Stimulated activated naive CD8-positive, alpha-beta T cell treated with anti-CD3 and anti-CD28 coated beads, Interleukin-15, Interleukin-2, amounts not matched to agents 100 ng/mL and 50 ng/mL, for 24 hours (primary cell): ENCODE data around the gene SLC16A11.
"Not testable (repeated sequence)": the region's sequence is repeated elsewhere in the genome, so short reads cannot be mapped to it uniquely, and the experiment has no call there.

Source experiments
- H3K27ac Mint-ChIP-seq: one replicate; pipeline ENCODE4 v1.8.0; 2021; ENCODE audit warnings: mild to moderate bottlenecking, mixed read lengths
- H3K27me3 Mint-ChIP-seq: one replicate; pipeline ENCODE4 v1.8.0; 2021; ENCODE audit warnings: mixed read lengths
- H3K36me3 Mint-ChIP-seq: one replicate; pipeline ENCODE4 v1.8.0; 2021; ENCODE audit warnings: low read depth, mixed read lengths
- H3K4me1 Mint-ChIP-seq: one replicate; pipeline ENCODE4 v1.8.0; 2021; ENCODE audit warnings: low read depth, mixed read lengths
- H3K4me3 Mint-ChIP-seq: one replicate; pipeline ENCODE4 v1.8.0; 2021; ENCODE audit warnings: mild to moderate bottlenecking, mixed read lengths
- H3K9me3 Mint-ChIP-seq: one replicate; pipeline ENCODE4 v1.8.0; 2021; ENCODE audit warnings: mixed read lengths

Gene SLC16A11, protein sequence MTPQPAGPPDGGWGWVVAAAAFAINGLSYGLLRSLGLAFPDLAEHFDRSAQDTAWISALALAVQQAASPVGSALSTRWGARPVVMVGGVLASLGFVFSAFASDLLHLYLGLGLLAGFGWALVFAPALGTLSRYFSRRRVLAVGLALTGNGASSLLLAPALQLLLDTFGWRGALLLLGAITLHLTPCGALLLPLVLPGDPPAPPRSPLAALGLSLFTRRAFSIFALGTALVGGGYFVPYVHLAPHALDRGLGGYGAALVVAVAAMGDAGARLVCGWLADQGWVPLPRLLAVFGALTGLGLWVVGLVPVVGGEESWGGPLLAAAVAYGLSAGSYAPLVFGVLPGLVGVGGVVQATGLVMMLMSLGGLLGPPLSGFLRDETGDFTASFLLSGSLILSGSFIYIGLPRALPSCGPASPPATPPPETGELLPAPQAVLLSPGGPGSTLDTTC

DNA sequence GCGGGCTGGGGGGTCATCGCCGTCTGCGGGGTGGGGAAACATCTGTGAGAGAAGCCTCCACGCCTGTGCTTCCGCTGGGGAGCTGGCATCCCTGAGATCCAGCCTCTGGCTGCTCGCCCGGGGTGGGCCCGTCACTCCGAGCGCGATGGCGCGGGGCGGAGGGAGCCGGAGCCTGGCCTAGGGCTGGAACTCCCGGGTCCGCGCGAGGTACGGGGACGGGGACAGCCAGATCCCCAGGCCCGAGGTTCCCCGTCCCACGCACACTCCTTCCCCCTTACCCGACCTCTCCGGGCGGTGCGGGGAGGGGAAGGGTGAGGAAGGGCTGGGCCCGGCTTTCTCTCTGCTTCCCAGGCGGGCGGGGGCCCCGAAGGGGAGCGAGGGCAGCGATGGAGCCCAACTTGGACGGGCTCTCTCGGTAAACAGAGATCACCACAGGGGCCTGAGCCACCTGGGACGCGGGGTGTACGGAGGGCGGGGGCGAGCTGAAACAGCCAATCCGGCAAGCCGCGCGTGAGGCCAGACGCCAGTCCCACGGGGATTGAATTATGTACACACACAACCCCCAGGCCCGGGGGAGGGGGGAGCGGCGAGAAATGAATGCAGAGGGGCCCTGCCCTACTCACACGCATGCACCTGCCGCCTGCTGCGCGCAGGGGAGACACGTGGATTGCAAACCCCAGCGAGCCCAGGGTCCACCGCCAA is at the start of gene SLC16A11:
SLC16A11 (minus strand) TSS at position 596 of the 702 bp plus-strand sequence; CDS start at position 17, 579 bp downstream.
- Mint-ChIP-seq H3K27me3 (peaks cover 3% of the 10 kb centered on the region), H3K36me3 (no peaks in the 10 kb centered on the region), H3K4me3 (peak within 1 kb of the TSS; percentile 75), H3K4me1 (peaks cover 53% of the 10 kb centered on the region), H3K27ac (peak within 1 kb of the TSS; percentile 74), H3K9me3 (no peaks in the 10 kb centered on the region)

DNA sequence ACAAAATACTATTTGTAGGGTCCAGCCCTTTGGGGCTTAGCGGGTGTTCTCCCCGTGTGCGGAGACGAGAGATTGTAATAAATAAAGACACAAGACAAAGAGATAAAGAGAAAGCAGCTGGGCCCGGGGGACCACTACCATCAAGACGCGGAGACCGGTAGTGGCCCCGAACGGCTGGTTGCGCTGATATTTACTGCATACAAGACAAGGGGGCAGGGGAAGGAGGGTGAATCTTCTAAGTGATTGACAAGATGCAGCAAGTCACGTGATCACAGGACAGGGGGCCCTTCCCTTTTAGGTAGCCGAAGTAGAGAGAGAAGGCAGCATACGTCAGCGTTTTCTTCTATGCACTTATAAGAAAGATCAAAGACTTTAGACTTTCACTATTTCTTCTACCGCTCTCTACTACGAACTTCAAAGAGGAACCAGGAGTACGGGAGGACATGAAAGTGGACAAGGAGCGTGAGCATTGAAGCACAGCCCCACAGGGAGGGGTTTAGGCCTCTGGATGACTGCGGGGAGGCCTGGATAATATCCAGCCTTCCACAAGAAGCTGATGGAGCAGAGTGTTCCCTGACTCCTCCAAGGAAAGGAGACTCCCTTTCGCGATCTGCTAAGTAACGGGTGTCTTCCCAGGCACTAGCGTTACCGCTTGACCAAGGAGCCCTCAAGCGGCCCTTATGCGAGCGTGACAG is 47.6 kb upstream of the SLC16A11 start:
- H3K27me3 Mint-ChIP-seq, H3K4me3 Mint-ChIP-seq, H3K27ac Mint-ChIP-seq, H3K36me3 Mint-ChIP-seq, H3K9me3 Mint-ChIP-seq: not testable (repeated sequence)
- peaks cover 15% of the 10 kb centered on the region for H3K4me1 Mint-ChIP-seq

DNA sequence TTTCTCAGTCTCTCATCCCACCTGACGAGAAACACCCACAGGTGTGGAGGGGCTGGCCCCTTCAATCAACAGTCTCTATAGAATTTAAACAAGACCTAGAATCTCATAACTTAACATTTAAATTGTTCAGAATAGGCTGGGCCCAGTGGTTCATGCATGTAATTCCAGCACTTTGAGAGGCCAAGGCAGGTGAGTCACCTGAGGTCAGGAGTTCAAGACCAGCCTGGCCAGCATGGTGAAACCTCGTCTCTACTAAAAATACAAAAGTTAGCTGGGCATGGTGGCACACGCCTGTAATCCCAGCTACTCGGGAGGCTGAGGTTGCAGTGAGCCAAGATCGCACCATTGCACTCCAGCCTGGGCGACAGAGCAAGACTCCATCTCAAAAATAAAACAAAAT is 45.7 kb upstream of the SLC16A11 start:
- not testable (repeated sequence) for H3K9me3 Mint-ChIP-seq, H3K27ac Mint-ChIP-seq, H3K27me3 Mint-ChIP-seq, H3K36me3 Mint-ChIP-seq, H3K4me3 Mint-ChIP-seq, H3K4me1 Mint-ChIP-seq

DNA sequence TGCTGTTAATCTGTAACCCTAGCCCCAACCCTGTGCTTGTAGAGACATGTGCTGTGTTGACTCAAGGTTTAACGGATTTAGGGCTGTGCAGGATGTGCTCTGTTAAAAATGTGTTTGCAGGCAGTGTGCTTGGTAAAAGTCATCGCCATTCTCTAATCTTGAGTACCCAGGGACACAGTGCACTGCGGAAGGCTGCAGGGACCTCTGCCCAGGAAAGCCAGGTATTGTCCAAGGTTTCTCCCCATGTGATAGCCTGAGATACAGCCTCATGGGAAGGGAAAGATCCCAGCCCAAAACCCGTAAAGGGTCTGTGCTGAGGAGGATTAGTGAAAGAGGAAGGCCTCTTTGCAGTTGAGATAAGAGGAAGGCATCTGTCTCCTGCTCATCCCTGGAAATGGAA is 44.5 kb upstream of the SLC16A11 start:
- H3K27ac Mint-ChIP-seq, H3K36me3 Mint-ChIP-seq, H3K9me3 Mint-ChIP-seq, H3K4me3 Mint-ChIP-seq: not testable (repeated sequence)
- Mint-ChIP-seq H3K4me1 (peaks cover 12% of the 10 kb centered on the region), H3K27me3 (peaks cover 20% of the 10 kb centered on the region)

DNA sequence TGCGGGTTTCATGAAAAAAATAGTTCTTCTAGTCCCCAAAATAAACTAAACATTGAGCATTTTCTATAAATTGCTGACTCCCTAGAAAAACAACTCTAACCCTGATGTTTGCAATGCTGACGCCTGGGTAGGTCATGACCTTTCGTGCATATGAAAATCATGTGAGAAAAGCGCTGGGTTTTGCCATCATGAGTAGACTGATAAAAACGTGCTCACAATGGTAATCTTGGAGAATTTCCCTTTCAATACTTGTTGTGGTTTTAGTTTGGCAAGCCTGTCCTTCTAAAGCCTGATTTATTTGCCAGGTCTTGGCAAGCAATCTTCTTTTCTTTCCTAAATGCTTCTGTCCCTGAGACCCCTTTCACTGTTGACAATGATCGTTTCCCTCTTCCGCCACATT is 40.2 kb upstream of the SLC16A11 start:
- Mint-ChIP-seq H3K27ac (no peak overlapping the region), H3K4me3 (no peak overlapping the region), H3K27me3 (peaks cover 24% of the 10 kb centered on the region)

DNA sequence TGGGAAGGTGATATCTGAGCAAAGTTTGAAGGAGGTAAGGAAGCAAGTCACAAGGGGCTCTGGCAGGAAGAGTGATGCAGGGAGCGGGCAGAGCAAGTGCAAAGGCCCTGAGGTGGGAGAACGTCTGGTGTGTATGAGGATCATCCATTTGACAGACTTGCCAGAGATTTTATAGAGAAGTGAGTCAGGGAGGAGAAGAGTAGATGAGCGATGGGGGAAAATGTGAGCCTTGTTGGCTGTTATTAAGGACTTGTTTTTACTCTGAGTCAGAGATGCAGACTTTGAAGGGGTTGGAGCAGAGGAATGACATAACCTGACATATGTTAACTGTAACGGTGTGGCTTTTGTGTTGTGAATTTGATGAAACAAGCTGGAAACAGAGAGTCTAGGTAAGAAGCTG is 39.7 kb upstream of the SLC16A11 start:
- Mint-ChIP-seq H3K27ac (no peak overlapping the region), H3K4me3 (no peak overlapping the region), H3K36me3 (no peaks in the 10 kb centered on the region), H3K9me3 (no peaks in the 10 kb centered on the region), H3K4me1 (peaks cover 34% of the 10 kb centered on the region), H3K27me3 (peaks cover 24% of the 10 kb centered on the region)

More for the DNA sequence above, 40.2 kb upstream of the SLC16A11 start:
- H3K36me3 Mint-ChIP-seq: no peaks in the 10 kb centered on the region
- H3K4me1 Mint-ChIP-seq: peaks cover 34% of the 10 kb centered on the region
- H3K9me3 Mint-ChIP-seq: no peaks in the 10 kb centered on the region

DNA sequence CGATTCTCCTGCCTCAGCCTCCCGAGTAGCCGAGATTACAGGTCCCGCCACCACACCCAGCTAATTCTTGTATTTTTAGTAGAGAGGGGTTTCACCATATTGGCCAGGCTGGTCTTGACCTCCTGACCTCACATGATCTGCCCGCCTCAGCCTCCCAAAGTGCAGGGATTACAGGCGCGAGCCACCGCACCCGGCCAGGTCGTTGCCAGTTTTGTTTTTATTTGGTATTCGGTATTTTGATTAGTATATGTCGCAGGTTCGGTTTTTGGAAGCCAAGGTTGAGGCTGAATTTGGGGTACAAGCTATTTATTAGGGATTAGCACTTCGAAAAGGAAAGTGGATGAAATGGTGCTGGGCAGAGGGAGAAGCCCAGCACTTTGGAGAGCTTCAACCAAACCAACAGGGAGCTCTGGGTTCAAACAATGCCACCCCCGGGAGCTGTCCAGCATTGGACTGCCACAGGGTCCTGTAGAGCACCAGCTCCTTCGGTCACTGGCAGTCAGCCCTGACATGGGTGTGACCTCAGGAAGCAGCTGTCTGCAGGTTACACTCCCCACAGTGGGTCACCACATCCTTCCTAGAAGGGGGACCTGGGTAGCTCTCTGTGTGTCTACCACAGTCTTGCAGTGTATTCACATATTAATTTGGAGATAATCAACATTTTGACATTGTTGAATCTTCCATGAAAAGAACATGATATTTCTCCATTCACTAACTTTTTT is 37.6 kb upstream of the SLC16A11 start:
- peaks cover 34% of the 10 kb centered on the region for H3K4me1 Mint-ChIP-seq
- no peaks in the 10 kb centered on the region for H3K36me3 Mint-ChIP-seq
- H3K9me3 Mint-ChIP-seq: no peaks in the 10 kb centered on the region
- H3K27me3 Mint-ChIP-seq: peaks cover 19% of the 10 kb centered on the region
- H3K4me3 Mint-ChIP-seq: no peak overlapping the region
- H3K27ac Mint-ChIP-seq: no peak overlapping the region

DNA sequence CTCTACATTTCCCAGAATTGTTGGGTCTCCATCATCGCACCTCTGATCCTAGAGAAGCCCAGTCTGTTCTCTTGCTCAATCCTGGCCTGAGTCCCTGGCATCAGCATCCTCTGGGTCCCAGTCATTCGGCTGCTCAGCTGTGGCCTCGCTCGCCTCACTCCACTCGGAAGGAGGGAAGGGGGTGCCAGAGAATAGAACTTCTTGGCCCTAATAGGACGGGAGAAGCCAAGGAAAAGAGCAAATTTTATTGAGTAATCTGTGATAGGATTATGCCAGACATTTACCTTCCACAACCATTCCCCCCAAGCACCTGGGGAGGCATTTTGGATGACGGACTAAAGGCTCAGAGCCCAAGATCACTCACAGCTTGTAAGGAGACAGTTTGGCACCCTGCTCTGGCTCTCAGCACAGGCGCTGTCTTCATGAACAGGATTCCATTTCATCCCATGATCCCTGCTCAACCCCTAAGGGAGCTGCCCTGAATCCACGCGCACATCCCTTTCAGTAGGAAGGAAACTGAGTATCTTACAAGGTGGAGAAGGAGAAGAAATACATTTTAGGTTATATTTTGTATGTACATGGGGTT is 36.7 kb upstream of the SLC16A11 start:
- Mint-ChIP-seq H3K4me3 (no peak overlapping the region), H3K4me1 (peaks cover 34% of the 10 kb centered on the region), H3K27ac (no peak overlapping the region), H3K36me3 (no peaks in the 10 kb centered on the region), H3K9me3 (no peaks in the 10 kb centered on the region), H3K27me3 (peaks cover 14% of the 10 kb centered on the region)

DNA sequence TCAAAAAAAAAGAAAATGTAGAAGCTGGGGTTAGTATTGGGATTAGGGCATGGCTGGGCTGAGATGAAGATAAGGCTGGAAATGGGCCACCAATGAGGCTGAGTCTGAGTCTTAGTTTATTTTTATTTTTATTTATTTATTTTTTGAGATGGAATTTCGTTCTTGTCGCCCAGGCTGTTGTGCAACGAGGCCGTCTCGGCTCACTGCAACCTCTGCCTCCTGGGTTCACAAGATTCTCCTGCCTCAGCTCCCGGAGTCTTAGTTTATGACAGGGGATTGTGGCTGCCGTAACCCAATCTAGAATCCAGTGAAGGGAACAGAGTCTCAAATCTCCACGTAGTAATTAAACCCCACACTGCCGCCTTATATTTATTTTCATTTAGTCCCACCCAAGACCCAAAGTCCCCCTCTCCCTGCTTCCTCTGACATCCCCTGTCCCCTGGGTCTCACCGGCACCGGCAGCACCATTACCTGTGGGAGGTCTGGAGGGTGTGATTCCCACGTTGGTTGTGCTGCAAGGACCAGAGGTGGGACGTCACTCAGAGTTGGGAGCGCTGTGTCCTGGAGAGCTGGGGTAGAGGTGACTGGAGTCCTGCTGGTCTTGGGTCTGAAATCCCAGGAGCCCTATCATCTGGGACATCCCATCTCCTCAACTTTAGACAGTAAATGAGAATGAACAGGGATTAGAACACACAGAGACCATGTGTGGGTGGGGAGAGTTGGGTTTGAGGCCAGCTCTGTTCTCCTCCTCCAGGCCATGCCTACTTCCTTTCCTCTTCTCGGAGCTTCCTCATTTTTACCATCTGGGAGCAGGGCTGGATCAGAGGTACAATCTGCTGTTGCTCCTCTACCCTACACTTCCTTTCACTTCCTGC is 35.9 kb upstream of the SLC16A11 start, which contains the start of gene CLEC10A:
CLEC10A (minus strand) TSS at position 671 of the 875 bp plus-strand sequence. CDS start 1,439 bp downstream, outside the sequence.
- no peaks in the 10 kb centered on the region for H3K9me3 Mint-ChIP-seq
- H3K27ac Mint-ChIP-seq: no peak within 1 kb of the TSS
- no peak within 1 kb of the TSS for H3K4me3 Mint-ChIP-seq
- H3K4me1 Mint-ChIP-seq: peaks cover 34% of the 10 kb centered on the region
- H3K27me3 Mint-ChIP-seq: peaks cover 14% of the 10 kb centered on the region
- no peaks in the 10 kb centered on the region for H3K36me3 Mint-ChIP-seq

DNA sequence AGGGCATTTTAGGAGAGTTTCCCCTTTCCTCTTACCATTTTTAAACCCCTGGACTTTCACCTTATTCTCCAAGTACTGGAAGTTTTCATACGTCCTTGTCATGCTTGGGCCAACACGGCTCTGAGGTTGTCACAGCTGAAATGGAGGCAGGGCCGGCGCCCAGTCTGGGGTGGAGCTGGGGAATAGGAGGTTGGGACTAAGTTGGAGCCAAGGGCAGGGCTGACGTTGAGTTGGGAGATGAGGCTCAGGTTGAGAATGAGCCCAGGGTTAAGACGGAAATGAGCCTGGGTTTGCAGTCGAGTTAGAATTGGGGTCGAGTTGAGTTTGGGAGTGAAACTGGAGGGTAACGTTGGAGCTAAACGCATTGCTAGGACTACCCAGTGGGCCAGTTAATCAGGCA is 34.8 kb upstream of the SLC16A11 start:
- Mint-ChIP-seq H3K4me1 (peaks cover 25% of the 10 kb centered on the region), H3K27me3 (peaks cover 5% of the 10 kb centered on the region), H3K9me3 (no peaks in the 10 kb centered on the region), H3K27ac (no peak overlapping the region), H3K36me3 (no peaks in the 10 kb centered on the region), H3K4me3 (no peak overlapping the region)

DNA sequence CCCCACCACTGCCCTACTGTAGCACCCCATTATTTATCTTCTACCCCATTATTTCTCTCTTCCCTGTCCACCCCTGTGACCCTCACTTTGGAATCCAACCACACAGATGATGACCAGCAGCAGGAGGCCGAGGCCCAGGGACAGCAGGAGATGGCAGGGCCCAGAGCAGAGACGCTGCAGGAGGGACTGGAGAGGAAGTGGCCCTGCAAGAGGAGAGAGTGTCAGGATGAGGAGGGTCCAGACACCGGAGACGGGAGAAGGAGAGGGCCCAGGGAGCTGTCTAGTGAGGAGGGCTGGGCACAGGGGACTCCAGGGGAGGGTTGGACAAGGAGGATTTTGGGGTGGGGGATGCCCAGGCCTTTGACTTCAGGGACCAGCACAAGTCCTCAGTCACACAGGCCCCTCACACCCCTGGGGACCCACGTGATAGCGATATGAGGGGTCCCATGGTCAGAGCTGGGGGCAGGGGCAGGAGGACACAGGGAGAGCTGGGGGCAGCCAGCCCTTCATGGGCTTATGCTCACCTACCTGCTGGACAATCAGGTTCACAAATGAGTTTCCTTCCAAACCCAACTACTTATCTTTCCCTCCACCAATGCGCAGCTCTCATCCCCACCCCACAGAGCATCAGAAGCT is 34.1 kb upstream of the SLC16A11 start:
- Mint-ChIP-seq H3K27ac (no peak overlapping the region), H3K4me3 (no peak overlapping the region), H3K27me3 (peaks cover 4% of the 10 kb centered on the region), H3K9me3 (no peaks in the 10 kb centered on the region), H3K36me3 (no peaks in the 10 kb centered on the region), H3K4me1 (peaks cover 21% of the 10 kb centered on the region)

DNA sequence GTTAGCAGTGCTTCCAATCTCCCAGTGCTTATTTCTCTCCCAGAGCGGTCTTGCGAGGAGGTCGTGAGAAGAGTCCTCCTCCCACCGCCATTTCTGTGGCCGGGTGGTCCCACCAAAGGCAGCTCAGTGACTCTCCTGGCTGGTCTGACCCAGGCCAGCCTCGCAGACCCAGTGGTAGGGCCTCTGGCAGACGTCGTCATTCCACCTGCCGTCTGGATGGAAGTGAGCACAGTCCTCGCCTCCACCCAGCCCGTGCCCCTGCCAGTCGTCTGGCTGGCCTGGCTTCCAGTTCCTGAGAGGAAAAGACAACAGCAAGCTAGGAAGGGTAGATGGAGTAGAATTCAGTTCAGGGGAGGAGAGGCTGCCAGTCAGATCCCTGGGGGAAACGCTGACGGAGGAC is 31.0 kb upstream of the SLC16A11 start:
- H3K4me1 Mint-ChIP-seq: no peaks in the 10 kb centered on the region
- no peaks in the 10 kb centered on the region for H3K36me3 Mint-ChIP-seq
- H3K9me3 Mint-ChIP-seq: no peaks in the 10 kb centered on the region
- no peaks in the 10 kb centered on the region for H3K27me3 Mint-ChIP-seq
- no peak overlapping the region for H3K4me3 Mint-ChIP-seq
- no peak overlapping the region for H3K27ac Mint-ChIP-seq

DNA sequence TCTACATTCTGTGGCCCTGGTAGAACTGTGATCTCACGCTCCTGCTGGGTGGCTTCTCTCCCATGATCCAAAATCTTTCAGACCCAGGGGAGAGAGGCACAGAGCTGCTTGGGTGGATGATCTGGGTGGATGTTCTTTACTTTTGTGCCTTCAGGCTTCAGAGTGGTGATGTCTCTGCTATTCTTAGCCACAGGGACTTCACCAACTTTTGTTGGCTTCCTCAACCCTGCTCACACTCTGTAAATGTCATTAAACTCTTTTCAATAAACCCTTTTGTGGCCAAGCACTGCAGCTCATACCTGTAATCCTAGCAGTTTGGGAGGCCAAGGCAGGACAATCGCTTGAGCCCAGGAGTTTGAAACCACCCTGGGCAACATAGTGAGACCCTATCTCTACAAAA is 28.5 kb upstream of the SLC16A11 start:
- Mint-ChIP-seq H3K4me1 (no peaks in the 10 kb centered on the region), H3K4me3 (no peak overlapping the region), H3K9me3 (peaks cover 10% of the 10 kb centered on the region), H3K27ac (no peak overlapping the region), H3K36me3 (no peaks in the 10 kb centered on the region), H3K27me3 (no peaks in the 10 kb centered on the region)
